Measurements from ENCODE around the gene EDDM3A.

Gene EDDM3A

DNA sequence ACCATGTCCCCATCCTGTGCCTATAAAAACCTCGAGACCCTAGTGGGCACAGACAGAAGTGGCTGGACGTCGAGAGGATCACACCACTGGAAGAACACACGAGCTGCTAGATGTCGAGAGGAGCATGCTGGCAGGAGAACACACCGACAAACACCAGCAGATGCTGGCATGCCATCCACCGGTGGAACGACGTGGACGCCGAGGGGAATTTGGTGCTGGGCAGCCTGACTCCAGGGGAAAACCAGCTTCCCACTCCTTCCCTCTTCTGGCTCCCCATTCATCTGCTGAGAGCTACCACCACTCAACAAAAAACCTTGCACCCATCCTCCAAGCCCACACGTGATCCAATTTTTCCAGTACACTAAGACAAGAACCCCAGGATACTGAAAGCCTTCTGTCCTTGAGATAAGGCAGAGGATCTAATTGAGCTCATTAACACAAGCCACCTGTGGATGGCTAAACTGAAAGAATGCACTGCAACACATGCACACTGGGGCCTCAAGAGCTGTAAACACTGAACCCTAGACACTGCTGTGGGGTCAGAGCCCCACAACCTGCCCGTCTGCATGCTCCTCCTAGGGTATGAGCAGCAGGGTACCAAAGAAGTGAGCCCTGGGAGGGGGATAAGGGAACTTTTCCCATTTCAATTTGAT, 44.9 kb downstream of the EDDM3A start:
- TF ChIP-seq CTCF (IDR thresholded peaks at IDR 0.05; ENCODE audit: control extremely low read depth, extremely low read depth, low read depth, missing control alignments) = no peak
- ChIA-PET CTCF (interaction anchor here (1.4 kb wide), 1 partner anchor 9 kb away, joined by 4 read pairs; no protein-coding TSS in a partner anchor), POLR2A (no interaction called here)
- DNase-seq (ENCODE audit: extremely low spot score) = no peak

DNA sequence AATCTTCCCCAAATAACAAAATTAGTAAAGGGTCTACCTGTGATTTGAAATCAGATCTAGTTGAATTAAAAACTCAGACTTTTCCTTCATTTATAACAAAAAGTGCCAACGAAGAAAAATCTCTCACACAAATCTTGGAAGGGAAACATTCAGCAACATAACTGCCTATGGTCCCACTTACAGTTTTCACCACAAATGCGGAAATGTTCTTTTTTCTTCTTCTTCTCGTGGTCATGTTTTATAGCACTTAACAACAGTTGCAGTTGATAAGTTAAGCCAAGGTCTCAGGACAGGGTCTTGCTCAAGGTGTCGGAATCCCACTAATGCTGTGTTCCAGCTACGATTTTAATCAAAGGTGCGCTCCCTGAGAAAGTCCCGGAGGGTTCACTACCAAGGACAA, 45.5 kb downstream of the EDDM3A start:
- CTCF ChIA-PET = interaction anchor here (1.4 kb wide), 1 partner anchor 9 kb away, joined by 4 read pairs; no protein-coding TSS in a partner anchor
- no peak for TF ChIP-seq CTCF (IDR thresholded peaks at IDR 0.05; ENCODE audit: control extremely low read depth, extremely low read depth, low read depth, missing control alignments)
- DNase-seq (ENCODE audit: extremely low spot score) = no peak
- POLR2A ChIA-PET = no interaction called here

DNA sequence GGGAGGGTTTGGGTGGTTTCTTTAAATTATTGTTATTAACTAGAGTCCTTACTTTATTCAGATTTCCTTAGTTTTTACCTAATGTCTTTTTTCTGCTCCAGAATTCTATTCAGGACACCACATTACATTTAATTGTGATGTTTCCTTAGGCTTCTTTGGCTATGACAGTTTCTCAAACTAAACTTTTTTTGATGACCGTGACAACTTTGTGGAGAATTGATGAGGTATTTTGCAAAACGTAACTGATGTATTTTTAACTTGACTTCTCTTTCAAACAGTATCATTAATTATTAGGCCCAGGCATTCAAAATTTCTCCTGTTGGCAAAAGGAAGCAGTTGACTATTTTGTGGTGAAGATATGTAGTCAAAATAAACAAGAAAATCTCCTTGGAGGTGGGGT, 45.9 kb downstream of the EDDM3A start:
- no peak for TF ChIP-seq CTCF (IDR thresholded peaks at IDR 0.05; ENCODE audit: control extremely low read depth, extremely low read depth, low read depth, missing control alignments)
- POLR2A ChIA-PET = no interaction called here
- CTCF ChIA-PET = interaction anchor here (1.4 kb wide), 1 partner anchor 10 kb away, joined by 4 read pairs; no protein-coding TSS in a partner anchor
- DNase-seq (ENCODE audit: extremely low spot score) = no peak

- POLR2A ChIA-PET = no interaction called here
- TF ChIP-seq CTCF (IDR thresholded peaks at IDR 0.05; ENCODE audit: control extremely low read depth, extremely low read depth, low read depth, missing control alignments) = no peak
- CTCF ChIA-PET = no interaction called here
- DNase-seq (ENCODE audit: extremely low spot score) = no peak
Measured at GRCh38 chr14:20792556-20792955, 46.9 kb downstream of the EDDM3A start.

GRCh38 chr14:20794644-20795369, 49.1 kb downstream of the EDDM3A start:
- CTCF ChIA-PET = no interaction called here
- no peak for TF ChIP-seq CTCF (IDR thresholded peaks at IDR 0.05; ENCODE audit: control extremely low read depth, extremely low read depth, low read depth, missing control alignments)
- POLR2A ChIA-PET = no interaction called here
- no peak for DNase-seq (ENCODE audit: extremely low spot score)

GRCh38 chr14:20797164-20797563, 51.5 kb downstream of the EDDM3A start:
- DNase-seq (ENCODE audit: extremely low spot score) = no peak
- ChIA-PET POLR2A (no interaction called here), CTCF (interaction anchor here (0.9 to 1.0 kb wide), 2 partner anchors 12 to 40 kb away, joined by 3 read pairs; no protein-coding TSS in a partner anchor)
- TF ChIP-seq CTCF (IDR thresholded peaks at IDR 0.05; ENCODE audit: control extremely low read depth, extremely low read depth, low read depth, missing control alignments) = no peak
